H1 (cell line): ENCODE data around the gene TXK.

Source experiments
- CREB1 ChIP-seq: IDR thresholded peaks from 2 replicates; pipeline ENCODE4 v1.6.1; 2012; ENCODE audit warnings: inconsistent platforms
- CTCF ChIP-seq, 3 experiments: IDR thresholded peaks; 1 replicate in 2 of 3; 2 replicates in 1 of 3; pipeline versions ENCODE4 v1.5.1 to v1.6.1; 2011; ENCODE audit warnings: low read length in 3 of 3, mild to moderate bottlenecking in 3 of 3, inconsistent platforms in 2 of 3, low read depth in 1 of 3, moderate library complexity in 1 of 3; ENCODE audit not compliant: insufficient read depth in 1 of 3; ENCODE audit errors: control extremely low read depth in 1 of 3
- EZH2 ChIP-seq: fragments of 200-600 bp; sonication (generic); IDR thresholded peaks from 2 replicates; pipeline ENCODE4 v1.7.1; 2012; ENCODE audit warnings: low read depth, mild to moderate bottlenecking, moderate library complexity, low read length, inconsistent platforms; ENCODE audit not compliant: severe bottlenecking
- NRF1 ChIP-seq: IDR thresholded peaks from 2 replicates; pipeline ENCODE4 v1.6.1; 2011; ENCODE audit warnings: mild to moderate bottlenecking, low read depth, low read length, improper control_type of control experiment
- PHF8 ChIP-seq: fragments of 200-600 bp; sonication (generic); conservative IDR thresholded peaks from 2 replicates; pipeline ENCODE4 v1.7.1; 2012; ENCODE audit warnings: low read depth, mild to moderate bottlenecking, inconsistent platforms, low read length, moderate library complexity
- POLR2AphosphoS5 ChIP-seq: IDR thresholded peaks from 2 replicates; pipeline ENCODE4 v1.6.1; 2011; ENCODE audit warnings: low read depth, low read length
- SP4 ChIP-seq: IDR thresholded peaks from 2 replicates; pipeline ENCODE4 v1.6.1; 2012; ENCODE audit warnings: low read length, inconsistent platforms
- TAF1 ChIP-seq: IDR thresholded peaks from 2 replicates; pipeline ENCODE4 v1.6.1; 2011; ENCODE audit warnings: mild to moderate bottlenecking, low read depth, low read length

GRCh38 chr4:48058617-48059530 lies 75.2 kb downstream of the TXK start:
- TF ChIP-seq CTCF (IDR thresholded peaks at IDR 0.05; ENCODE audit: control extremely low read depth in 1 of 3, insufficient read depth in 1 of 3, low read depth in 1 of 3, low read length in 3 of 3): no peak
- no peak for TF ChIP-seq CREB1
- TF ChIP-seq PHF8: no peak
- TF ChIP-seq SP4: no peak
- no peak for TF ChIP-seq POLR2AphosphoS5
- TF ChIP-seq TAF1: no peak
- TF ChIP-seq NRF1: no peak
- TF ChIP-seq EZH2: no peak
